Mesenchymal stem cell (in vitro differentiated cells and primary cell): ENCODE measurements around the gene AHNAK.

Experiments used
- DNase-seq: peaks from one replicate; pipeline ENCODE4 v3.0.0-alpha.2; 2013
- H2AFZ ChIP-seq: one replicate; pipeline ENCODE4 v1.6.1; 2013; ENCODE audit warnings: low read depth, mild to moderate bottlenecking, control low read depth, inconsistent platforms, low read length, moderate library complexity
- H2AK5ac ChIP-seq: 2 replicates; pipeline ENCODE4 v1.6.1; 2013; ENCODE audit warnings: low read length, moderate library complexity, mild to moderate bottlenecking, inconsistent platforms; ENCODE audit not compliant: severe bottlenecking
- H2BK120ac ChIP-seq: one replicate; pipeline ENCODE4 v1.6.1; 2013; ENCODE audit warnings: low read depth, mild to moderate bottlenecking, inconsistent platforms, low read length, moderate library complexity
- H2BK12ac ChIP-seq, 2 experiments: one replicate each; pipeline ENCODE4 v1.6.1; 2013; ENCODE audit warnings: inconsistent platforms in 2 of 2, low read length in 2 of 2, mild to moderate bottlenecking in 2 of 2, moderate library complexity in 2 of 2, control low read depth in 1 of 2
- H2BK15ac ChIP-seq: one replicate; pipeline ENCODE4 v1.6.1; 2013; ENCODE audit warnings: mild to moderate bottlenecking, low read depth, inconsistent platforms; ENCODE audit not compliant: poor library complexity, severe bottlenecking
- H2BK5ac ChIP-seq: 2 replicates; pipeline ENCODE4 v1.6.1; 2013; ENCODE audit warnings: low read depth, mild to moderate bottlenecking, low read length, control low read depth, inconsistent platforms; ENCODE audit not compliant: poor library complexity, severe bottlenecking
- H3K14ac ChIP-seq, 2 experiments: one replicate each; pipeline ENCODE4 v1.6.1; 2013; ENCODE audit warnings: inconsistent platforms in 2 of 2, low read length in 2 of 2, control low read depth in 1 of 2, mild to moderate bottlenecking in 1 of 2, moderate library complexity in 1 of 2
- H3K18ac ChIP-seq, 2 experiments: one replicate each; pipeline ENCODE4 v1.6.1; 2013; ENCODE audit warnings: inconsistent platforms in 2 of 2, low read length in 2 of 2, control low read depth in 1 of 2, low read depth in 1 of 2, mild to moderate bottlenecking in 1 of 2
- H3K23ac ChIP-seq, 2 experiments: one replicate each; pipeline ENCODE4 v1.6.1; 2013; ENCODE audit warnings: inconsistent platforms in 2 of 2, low read length in 2 of 2, mild to moderate bottlenecking in 2 of 2, moderate library complexity in 2 of 2, control low read depth in 1 of 2
- H3K27ac ChIP-seq: 2 replicates; pipeline ENCODE4 v1.5.1; 2013; ENCODE audit warnings: mild to moderate bottlenecking, moderate library complexity, low read length, control low read depth, inconsistent platforms; ENCODE audit not compliant: poor library complexity, severe bottlenecking
- H3K27me3 ChIP-seq, 2 experiments: 2 replicates each; pipeline versions ENCODE4 v1.6.1 to v1.7.0; 2013; ENCODE audit warnings: low read length in 2 of 2, mild to moderate bottlenecking in 2 of 2, moderate library complexity in 2 of 2, control low read depth in 1 of 2, inconsistent platforms in 1 of 2; ENCODE audit not compliant: control insufficient read depth in 1 of 2, insufficient read depth in 1 of 2
- H3K36me3 ChIP-seq, 2 experiments: 2 replicates each; pipeline versions ENCODE4 v1.6.1 to v1.7.0; 2013; ENCODE audit warnings: low read length in 2 of 2, control low read depth in 1 of 2, inconsistent platforms in 1 of 2, low read depth in 1 of 2, mild to moderate bottlenecking in 1 of 2; ENCODE audit not compliant: insufficient read depth in 2 of 2, control insufficient read depth in 1 of 2
- H3K4ac ChIP-seq, 2 experiments: one replicate each; pipeline ENCODE4 v1.6.1; 2013; ENCODE audit warnings: inconsistent platforms in 2 of 2, low read length in 2 of 2, mild to moderate bottlenecking in 2 of 2, moderate library complexity in 2 of 2, control low read depth in 1 of 2, low read depth in 1 of 2
- H3K4me1 ChIP-seq: 2 replicates; pipeline ENCODE4 v1.6.1; 2013; ENCODE audit warnings: low read depth, low read length, control low read depth; ENCODE audit not compliant: control insufficient read depth, insufficient read depth
- H3K4me2 ChIP-seq: 2 replicates; pipeline ENCODE4 v1.6.1; 2013; ENCODE audit warnings: low read length, mild to moderate bottlenecking, inconsistent platforms; ENCODE audit not compliant: poor library complexity, severe bottlenecking
- H3K4me3 ChIP-seq, 2 experiments: 2 replicates each; pipeline versions ENCODE4 v1.5.1 to v1.7.0; 2013; ENCODE audit warnings: low read length in 2 of 2, mild to moderate bottlenecking in 2 of 2, control low read depth in 1 of 2, low read depth in 1 of 2; ENCODE audit not compliant: insufficient read depth in 1 of 2
- H3K79me1 ChIP-seq: replicated peaks from 2 replicates; pipeline ENCODE4 v1.6.1; 2013; ENCODE audit warnings: mild to moderate bottlenecking, control low read depth, low read length, inconsistent platforms; ENCODE audit not compliant: poor library complexity, severe bottlenecking
- H3K9ac ChIP-seq: 2 replicates; pipeline ENCODE4 v1.7.0; 2013; ENCODE audit warnings: mild to moderate bottlenecking, low read length, moderate library complexity
- H3K9me3 ChIP-seq: 2 replicates; pipeline ENCODE4 v1.7.0; 2013; ENCODE audit warnings: mild to moderate bottlenecking, low read length; ENCODE audit not compliant: control insufficient read depth
- H4K8ac ChIP-seq: one replicate; pipeline ENCODE4 v1.6.1; 2013; ENCODE audit warnings: inconsistent platforms, mild to moderate bottlenecking, low read length, moderate library complexity
- H4K91ac ChIP-seq: one replicate; pipeline ENCODE4 v1.6.1; 2013; ENCODE audit warnings: mild to moderate bottlenecking, low read length, inconsistent platforms
- WGBS: methylation state at CpG from one replicate; pipeline ENCODE4 v1.1.7; 2013; ENCODE audit warnings: mixed read lengths; 5-methylcytosine and 5-hydroxymethylcytosine counted together

The AHNAK gene

DNA sequence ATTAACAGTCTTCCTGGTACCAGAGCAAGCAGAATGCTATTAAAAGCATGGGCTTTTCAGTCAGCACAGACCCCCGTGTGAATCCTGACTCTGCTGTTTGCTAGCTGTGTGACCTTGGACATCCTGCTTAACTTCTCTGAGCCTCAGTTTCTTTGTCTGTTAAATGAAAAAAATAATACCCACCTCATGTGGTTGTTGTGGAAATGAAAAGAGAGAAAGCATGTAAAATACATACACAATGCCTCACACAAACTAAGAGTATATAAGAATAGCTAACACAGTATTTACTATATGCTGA lies 39.5 kb downstream of the AHNAK start:
- no peak overlapping the region for H3K27ac ChIP-seq
- H2BK15ac ChIP-seq, result no peak overlapping the region
- H3K4me2 ChIP-seq, result no peak overlapping the region
- no peak overlapping the region for H2BK12ac ChIP-seq
- no peaks in the 10 kb centered on the region for H3K27me3 ChIP-seq
- no peak overlapping the region for H3K4ac ChIP-seq
- peak overlapping the region; percentile 91 for H2AK5ac ChIP-seq
- H3K14ac ChIP-seq, result no peak overlapping the region
- peak overlapping the region; percentile 6 for H3K9ac ChIP-seq
- H2BK120ac ChIP-seq, result no peak overlapping the region
- H2BK5ac ChIP-seq, result no peak overlapping the region
- H4K8ac ChIP-seq, result no peak overlapping the region
- 50% methylated on average over 1 of the region's 1 CpG for WGBS
- no peaks in the 10 kb centered on the region for H3K9me3 ChIP-seq
- H3K4me3 ChIP-seq, result no peak overlapping the region
- H3K36me3 ChIP-seq, result peaks cover 4% of the 10 kb centered on the region in 2 experiments
- peaks cover 4% of the 10 kb centered on the region for H3K79me1 ChIP-seq
- no peak for DNase-seq
- no peak overlapping the region for H3K18ac ChIP-seq
- no peak overlapping the region for H4K91ac ChIP-seq
- H3K4me1 ChIP-seq, result peaks cover 27% of the 10 kb centered on the region
- H2AFZ ChIP-seq, result no peak overlapping the region
- H3K23ac ChIP-seq, result no peak overlapping the region

DNA sequence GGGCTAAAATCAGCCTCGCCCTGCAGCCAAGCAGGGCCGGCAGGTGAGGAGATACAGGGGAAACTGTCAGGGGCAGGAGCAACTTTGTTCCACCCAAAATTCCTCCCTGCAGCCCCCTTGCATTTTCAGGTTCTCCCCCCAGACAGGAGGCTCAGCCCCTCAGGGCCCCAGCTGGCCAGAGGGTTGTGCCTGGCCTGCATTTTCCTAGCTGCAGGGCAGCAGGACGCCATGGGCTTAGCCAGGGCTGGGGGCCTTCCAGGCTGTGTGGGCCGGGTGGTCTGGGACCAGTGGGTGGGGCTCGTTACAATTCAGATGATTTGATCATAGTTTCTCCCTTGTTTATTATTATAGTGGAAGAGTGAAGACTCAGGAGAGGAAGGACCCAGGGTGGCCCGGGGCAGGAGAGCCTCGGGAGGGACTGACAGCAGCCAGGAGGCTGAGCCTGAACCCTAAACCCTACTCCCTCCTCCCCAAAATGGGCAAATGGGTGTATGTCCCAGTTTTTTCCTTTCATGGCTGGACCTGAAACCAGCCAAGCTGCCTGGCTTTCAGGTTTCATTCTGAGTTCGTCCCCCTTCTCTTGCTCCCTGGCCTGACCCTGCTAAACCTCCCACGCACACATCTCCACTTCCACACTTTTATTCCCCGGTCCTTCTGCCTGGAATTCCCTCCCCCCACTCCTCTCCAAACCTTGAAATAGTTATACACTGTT lies 40.0 kb downstream of the AHNAK start:
- Histone ChIP-seq H2BK5ac (no peak overlapping the region), H3K4ac (peak overlapping the region in 1 of 2 experiments; percentile 15), H2AFZ (no peak overlapping the region), H2BK15ac (no peak overlapping the region), H3K4me3 (no peak overlapping the region), H3K9me3 (no peaks in the 10 kb centered on the region), H3K36me3 (peaks cover 4% of the 10 kb centered on the region in 2 experiments), H3K9ac (peak overlapping the region; percentile 6), H3K14ac (no peak overlapping the region), H3K27ac (no peak overlapping the region), H3K23ac (no peak overlapping the region), H2BK12ac (peak overlapping the region in 1 of 2 experiments; percentile 76), H3K4me2 (no peak overlapping the region), H3K79me1 (peaks cover 4% of the 10 kb centered on the region), H3K4me1 (peaks cover 28% of the 10 kb centered on the region), H2AK5ac (peak overlapping the region; percentile 91), H2BK120ac (peak overlapping the region; percentile 27), H3K27me3 (no peaks in the 10 kb centered on the region), H3K18ac (no peak overlapping the region), H4K8ac (peak overlapping the region; percentile 7), H4K91ac (no peak overlapping the region)
- 52% methylated on average over 10 of the region's 10 CpGs for WGBS
- DNase-seq, result no peak

DNA sequence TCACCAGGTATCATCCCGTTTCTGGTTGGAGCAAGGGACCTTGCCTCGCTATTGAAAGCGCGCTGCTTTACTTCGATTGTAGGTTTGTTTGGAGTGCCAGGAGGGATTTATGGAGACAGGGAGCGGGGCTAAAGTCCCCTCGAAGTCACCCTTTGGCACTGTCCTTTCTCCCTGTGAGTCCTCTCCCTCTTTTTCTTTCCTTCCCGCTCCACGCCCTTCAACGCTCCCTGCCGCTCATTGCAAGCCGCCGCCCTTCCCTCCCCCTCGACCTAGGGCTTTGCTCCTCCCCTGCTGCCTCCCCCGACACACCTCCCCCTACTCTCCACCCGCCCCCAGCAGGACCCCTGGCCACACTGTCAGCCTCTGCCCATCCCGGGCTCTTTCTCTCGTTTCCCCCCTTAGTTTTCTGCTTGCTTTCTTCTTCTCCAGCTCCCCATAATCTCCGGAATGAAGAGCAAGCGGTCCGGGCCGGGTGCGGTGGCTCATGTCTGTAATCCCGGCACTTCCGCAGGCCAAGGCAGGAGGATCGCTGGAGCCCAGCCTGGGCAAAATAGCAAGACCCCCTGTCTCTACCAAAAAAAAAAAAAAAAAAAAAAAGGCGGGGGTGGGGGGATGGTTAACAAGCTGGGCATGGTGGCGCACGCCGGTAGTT lies 41.0 kb downstream of the AHNAK start:
- peak overlapping the region; percentile 45 for H4K8ac ChIP-seq
- DNase-seq, result no peak
- H2BK12ac ChIP-seq, result no peak overlapping the region
- no peak overlapping the region for H3K27ac ChIP-seq
- H2BK120ac ChIP-seq, result no peak overlapping the region
- H3K23ac ChIP-seq, result no peak overlapping the region
- H3K79me1 ChIP-seq, result peaks cover 4% of the 10 kb centered on the region
- no peak overlapping the region for H4K91ac ChIP-seq
- H3K4me1 ChIP-seq, result peaks cover 29% of the 10 kb centered on the region
- no peak overlapping the region for H2BK15ac ChIP-seq
- H2BK5ac ChIP-seq, result no peak overlapping the region
- peak overlapping the region; percentile 36 for H2AFZ ChIP-seq
- H3K4ac ChIP-seq, result no peak overlapping the region
- 32% methylated on average over 22 of the region's 30 CpGs for WGBS
- H3K4me2 ChIP-seq, result peak overlapping the region; percentile 59
- peak overlapping the region; percentile 84 for H3K9ac ChIP-seq
- peak overlapping the region; percentile 64 for H2AK5ac ChIP-seq
- H3K4me3 ChIP-seq, result peak overlapping the region; percentile 10 to 72
- no peak overlapping the region for H3K18ac ChIP-seq
- H3K9me3 ChIP-seq, result no peaks in the 10 kb centered on the region
- H3K27me3 ChIP-seq, result no peaks in the 10 kb centered on the region
- peaks cover 4% of the 10 kb centered on the region in 2 experiments for H3K36me3 ChIP-seq
- H3K14ac ChIP-seq, result no peak overlapping the region

DNA sequence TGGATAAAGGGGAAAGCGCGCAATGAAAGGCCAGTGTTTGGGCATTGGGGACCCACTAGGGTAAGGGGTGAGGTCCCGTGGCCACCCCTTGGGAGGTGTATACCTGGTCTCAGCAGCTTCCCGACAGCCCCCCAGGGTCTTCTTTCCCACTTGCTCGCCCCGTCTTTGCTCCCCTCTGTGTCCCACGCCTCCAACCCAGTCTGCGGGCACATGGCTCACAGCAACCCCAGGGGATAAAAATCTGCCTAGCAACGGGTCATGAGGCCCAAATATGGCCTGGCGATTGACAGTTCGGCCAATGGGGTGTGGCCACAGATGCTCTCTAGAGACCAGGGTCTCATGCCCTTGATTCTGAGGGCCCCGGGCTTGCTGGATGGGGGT lies 41.6 kb downstream of the AHNAK start:
- Histone ChIP-seq H3K27me3 (no peaks in the 10 kb centered on the region), H3K4me1 (peaks cover 28% of the 10 kb centered on the region), H2BK120ac (no peak overlapping the region), H3K14ac (peak overlapping the region in 1 of 2 experiments; percentile 31), H3K4me2 (peak overlapping the region; percentile 59), H2BK15ac (no peak overlapping the region), H4K8ac (peak overlapping the region; percentile 45), H3K4ac (no peak overlapping the region), H3K18ac (no peak overlapping the region), H3K9ac (peak overlapping the region; percentile 84), H2AFZ (peak overlapping the region; percentile 36), H3K36me3 (peaks cover 4% of the 10 kb centered on the region in 2 experiments), H3K27ac (no peak overlapping the region), H3K9me3 (no peaks in the 10 kb centered on the region), H2BK5ac (no peak overlapping the region), H2BK12ac (no peak overlapping the region), H3K23ac (peak overlapping the region in 1 of 2 experiments; percentile 26), H4K91ac (no peak overlapping the region), H3K4me3 (peak overlapping the region in 1 of 2 experiments; percentile 72), H3K79me1 (peaks cover 4% of the 10 kb centered on the region), H2AK5ac (peak overlapping the region; percentile 64)
- WGBS, result 49% methylated on average over 12 of the region's 12 CpGs
- no peak for DNase-seq
